ENCODE results near the gene MCL1. TPM values are rescaled to one million over a fixed set of nuclear protein-coding genes. Genes with fewer than 3 reads are reported as not detected.

MCL1 gene
- total and polyA plus RNA-seq, 2 of the 13 experiments (the other 11 are each of a cell fraction or from before 2014, with no cell fraction given): 69.5 to 125 TPM

GRCh38 chr1:150567717-150568593, 11.5 kb downstream of the MCL1 start (continued):
- TF ChIP-seq KLF6 (CRISPR knock-in tag; IDR thresholded peaks at IDR 0.05) (no peak), ZBTB39 (CRISPR knock-in tag; IDR thresholded peaks at IDR 0.05) (no peak), MIXL1 (CRISPR knock-in tag; IDR thresholded peaks at IDR 0.05) (0 out of 2 replicates have a peak, but pooled peaks have one; percentile 38), NR1H2 (CRISPR knock-in tag; IDR thresholded peaks at IDR 0.05; ENCODE audit: borderline replicate concordance, low read depth) (no peak), TCF7 (IDR thresholded peaks at IDR 0.05; ENCODE audit: low read depth) (no peak), ZNF350 (CRISPR knock-in tag; IDR thresholded peaks at IDR 0.05; ENCODE audit: borderline replicate concordance, low read depth) (peak; percentile 40; the same call in 1 of the 2 replicates), ZNF318 (CRISPR knock-in tag; IDR thresholded peaks at IDR 0.05) (no peak), ZNF256 (CRISPR knock-in tag; conservative IDR thresholded peaks at IDR 0.05) (no peak), SAP130 (CRISPR knock-in tag; IDR thresholded peaks at IDR 0.05; ENCODE audit: low read depth) (peak; percentile 86), SKIL (CRISPR knock-in tag; IDR thresholded peaks at IDR 0.05; ENCODE audit: borderline replicate concordance) (no peak; the same call in 1 of the 2 replicates)
- TF ChIP-seq, protein P1, sequence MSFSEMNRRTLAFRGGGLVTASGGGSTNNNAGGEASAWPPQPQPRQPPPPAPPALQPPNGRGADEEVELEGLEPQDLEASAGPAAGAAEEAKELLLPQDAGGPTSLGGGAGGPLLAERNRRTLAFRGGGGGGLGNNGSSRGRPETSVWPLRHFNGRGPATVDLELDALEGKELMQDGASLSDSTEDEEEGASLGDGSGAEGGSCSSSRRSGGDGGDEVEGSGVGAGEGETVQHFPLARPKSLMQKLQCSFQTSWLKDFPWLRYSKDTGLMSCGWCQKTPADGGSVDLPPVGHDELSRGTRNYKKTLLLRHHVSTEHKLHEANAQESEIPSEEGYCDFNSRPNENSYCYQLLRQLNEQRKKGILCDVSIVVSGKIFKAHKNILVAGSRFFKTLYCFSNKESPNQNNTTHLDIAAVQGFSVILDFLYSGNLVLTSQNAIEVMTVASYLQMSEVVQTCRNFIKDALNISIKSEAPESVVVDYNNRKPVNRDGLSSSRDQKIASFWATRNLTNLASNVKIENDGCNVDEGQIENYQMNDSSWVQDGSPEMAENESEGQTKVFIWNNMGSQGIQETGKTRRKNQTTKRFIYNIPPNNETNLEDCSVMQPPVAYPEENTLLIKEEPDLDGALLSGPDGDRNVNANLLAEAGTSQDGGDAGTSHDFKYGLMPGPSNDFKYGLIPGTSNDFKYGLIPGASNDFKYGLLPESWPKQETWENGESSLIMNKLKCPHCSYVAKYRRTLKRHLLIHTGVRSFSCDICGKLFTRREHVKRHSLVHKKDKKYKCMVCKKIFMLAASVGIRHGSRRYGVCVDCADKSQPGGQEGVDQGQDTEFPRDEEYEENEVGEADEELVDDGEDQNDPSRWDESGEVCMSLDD (CRISPR knock-in tag; IDR thresholded peaks at IDR 0.05; ENCODE audit: borderline replicate concordance): peak; percentile 51; the same call in 1 of the 2 replicates
